Natural killer cell (primary cell): Measurements from ENCODE around the gene UNK. TPM values are rescaled to one million over a fixed set of nuclear protein-coding genes. Genes with fewer than 3 reads are reported as not detected.

Experiments used
- ATAC-seq, 3 donors: fragments of 150-1000 bp in 2 of 3; fragments of 200-7000 bp in 1 of 3; cut with Tn5 transposase; 1 replicate in 1 of 3; 2 replicates in 2 of 3; pipeline ENCODE4 v1.10.0; 2021; ENCODE audit warnings: mild to moderate bottlenecking in 2 of 3, moderate library complexity in 2 of 3
- DNase-seq, 2 donors: peaks; one replicate each; pipeline versions ENCODE4 v3.0.0 to v3.0.0-alpha.2; 2013 to 2021; ENCODE audit warnings: mixed read lengths in 1 of 2
- H3K27ac ChIP-seq: one replicate; pipeline ENCODE4 v1.5.1; 2013; ENCODE audit warnings: mild to moderate bottlenecking, low read length
- H3K27me3 ChIP-seq: one replicate; pipeline ENCODE4 v1.6.1; 2013; ENCODE audit warnings: low read length; ENCODE audit not compliant: control insufficient read depth, insufficient read depth
- H3K36me3 ChIP-seq: one replicate; pipeline ENCODE4 v1.6.1; 2013; ENCODE audit warnings: low read length; ENCODE audit not compliant: control insufficient read depth, insufficient read depth
- H3K4me1 ChIP-seq: one replicate; pipeline ENCODE4 v1.6.1; 2013; ENCODE audit warnings: low read length; ENCODE audit not compliant: control insufficient read depth, insufficient read depth
- H3K4me3 ChIP-seq: one replicate; pipeline ENCODE4 v1.5.1; 2013; ENCODE audit warnings: low read length
- H3K9me3 ChIP-seq: one replicate; pipeline ENCODE4 v1.6.1; 2013; ENCODE audit warnings: low read length; ENCODE audit not compliant: control insufficient read depth, insufficient read depth
- H3K27ac Mint-ChIP-seq, 2 donors: one replicate each; pipeline ENCODE4 v1.8.0; 2022; ENCODE audit warnings: mild to moderate bottlenecking in 2 of 2, mixed read lengths in 2 of 2, moderate library complexity in 1 of 2
- H3K27me3 Mint-ChIP-seq, 2 donors: one replicate each; pipeline ENCODE4 v1.8.0; 2022; ENCODE audit warnings: low read depth in 2 of 2, mixed read lengths in 2 of 2
- H3K36me3 Mint-ChIP-seq: one replicate; pipeline ENCODE4 v1.8.0; 2022; ENCODE audit warnings: mixed read lengths
- H3K4me1 Mint-ChIP-seq, 2 donors: one replicate each; pipeline ENCODE4 v1.8.0; 2022; ENCODE audit warnings: mixed read lengths in 2 of 2
- H3K4me3 Mint-ChIP-seq: one replicate; pipeline ENCODE4 v1.8.0; 2022; ENCODE audit warnings: mild to moderate bottlenecking, moderate library complexity, mixed read lengths
- H3K9me3 Mint-ChIP-seq, 2 donors: one replicate each; pipeline ENCODE4 v1.8.0; 2022; ENCODE audit warnings: mixed read lengths in 2 of 2
- WGBS: methylation state at CpG from one replicate; pipeline ENCODE4 v1.1.7; 2013; ENCODE audit warnings: missing lambda C conversion rate; ENCODE audit not compliant: insufficient coverage; 5-methylcytosine and 5-hydroxymethylcytosine counted together
- intact Hi-C: fragments of 100-400 bp; cut with micrococcal nuclease; formaldehyde crosslinking; loops from one replicate; pipeline ENCODE4 v1.14.2; 2022
- total RNA-seq, 4 donors: library from RNA; stranded (reverse); fragments of 120-200 nt in 1 of 4; gene quantifications; one replicate each; pipeline versions ENCODE4 v1.2.3 to v1.2.4, GENCODE V29; 2013 to 2022
- TF ChIP-seq, protein P1 (sequence below): fragments of 200-600 bp; IDR thresholded peaks from one replicate; pipeline ENCODE4 v1.8.0; 2022; ENCODE audit warnings: antibody characterized with exemption

The UNK gene
- total RNA-seq, 3 donors from 2014 or later (not counting 1 experiment from before 2014, with no cell fraction given), result 44.2 to 51.3 (median 44.5) TPM

- WGBS, result 100% methylated on average over 2 of the region's 2 CpGs
- H3K27ac Mint-ChIP-seq, result no peak overlapping the region
- peaks cover 5 to 8% of the 10 kb centered on the region in 2 donors for H3K4me1 Mint-ChIP-seq
- H3K36me3 Mint-ChIP-seq, result no peaks in the 10 kb centered on the region
- intact Hi-C loops, result no loop called here
- Histone ChIP-seq H3K27me3 (no peaks in the 10 kb centered on the region), H3K36me3 (peaks cover 4% of the 10 kb centered on the region), H3K4me1 (peaks cover 24% of the 10 kb centered on the region), H3K4me3 (no peak overlapping the region), H3K27ac (no peak overlapping the region), H3K9me3 (no peaks in the 10 kb centered on the region)
- TF ChIP-seq, protein P1, sequence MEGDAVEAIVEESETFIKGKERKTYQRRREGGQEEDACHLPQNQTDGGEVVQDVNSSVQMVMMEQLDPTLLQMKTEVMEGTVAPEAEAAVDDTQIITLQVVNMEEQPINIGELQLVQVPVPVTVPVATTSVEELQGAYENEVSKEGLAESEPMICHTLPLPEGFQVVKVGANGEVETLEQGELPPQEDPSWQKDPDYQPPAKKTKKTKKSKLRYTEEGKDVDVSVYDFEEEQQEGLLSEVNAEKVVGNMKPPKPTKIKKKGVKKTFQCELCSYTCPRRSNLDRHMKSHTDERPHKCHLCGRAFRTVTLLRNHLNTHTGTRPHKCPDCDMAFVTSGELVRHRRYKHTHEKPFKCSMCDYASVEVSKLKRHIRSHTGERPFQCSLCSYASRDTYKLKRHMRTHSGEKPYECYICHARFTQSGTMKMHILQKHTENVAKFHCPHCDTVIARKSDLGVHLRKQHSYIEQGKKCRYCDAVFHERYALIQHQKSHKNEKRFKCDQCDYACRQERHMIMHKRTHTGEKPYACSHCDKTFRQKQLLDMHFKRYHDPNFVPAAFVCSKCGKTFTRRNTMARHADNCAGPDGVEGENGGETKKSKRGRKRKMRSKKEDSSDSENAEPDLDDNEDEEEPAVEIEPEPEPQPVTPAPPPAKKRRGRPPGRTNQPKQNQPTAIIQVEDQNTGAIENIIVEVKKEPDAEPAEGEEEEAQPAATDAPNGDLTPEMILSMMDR, result no peak
- H3K4me3 Mint-ChIP-seq, result no peak overlapping the region
- no peaks in the 10 kb centered on the region for H3K9me3 Mint-ChIP-seq
- DNase-seq, result no peak
- no peak for ATAC-seq
- no peaks in the 10 kb centered on the region for H3K27me3 Mint-ChIP-seq
Measured at GRCh38 chr17:75755990-75756389, 28.6 kb upstream of the UNK start.

DNA sequence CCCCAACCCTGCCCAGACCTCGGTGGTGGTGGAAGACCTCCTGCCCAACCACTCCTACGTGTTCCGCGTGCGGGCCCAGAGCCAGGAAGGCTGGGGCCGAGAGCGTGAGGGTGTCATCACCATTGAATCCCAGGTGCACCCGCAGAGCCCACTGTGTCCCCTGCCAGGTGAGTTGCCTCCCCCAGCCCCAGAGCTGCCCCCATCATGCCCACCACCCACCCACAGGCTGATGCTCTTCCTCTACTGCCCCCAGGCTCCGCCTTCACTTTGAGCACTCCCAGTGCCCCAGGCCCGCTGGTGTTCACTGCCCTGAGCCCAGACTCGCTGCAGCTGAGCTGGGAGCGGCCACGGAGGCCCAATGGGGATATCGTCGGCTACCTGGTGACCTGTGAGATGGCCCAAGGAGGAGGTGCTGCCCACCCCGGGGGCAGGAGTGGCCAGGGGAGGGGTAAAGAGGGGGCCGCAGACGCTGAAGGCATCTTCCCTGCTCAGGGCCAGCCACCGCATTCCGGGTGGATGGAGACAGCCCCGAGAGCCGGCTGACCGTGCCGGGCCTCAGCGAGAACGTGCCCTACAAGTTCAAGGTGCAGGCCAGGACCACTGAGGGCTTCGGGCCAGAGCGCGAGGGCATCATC, 28.0 kb upstream of the UNK start:
- TF ChIP-seq, protein P1, result no peak
- Histone ChIP-seq H3K4me1 (peaks cover 24% of the 10 kb centered on the region), H3K36me3 (peaks cover 4% of the 10 kb centered on the region), H3K27ac (no peak overlapping the region), H3K9me3 (no peaks in the 10 kb centered on the region), H3K27me3 (no peaks in the 10 kb centered on the region), H3K4me3 (no peak overlapping the region)
- H3K4me3 Mint-ChIP-seq, result no peak overlapping the region
- H3K4me1 Mint-ChIP-seq, result peaks cover 5 to 8% of the 10 kb centered on the region in 2 donors
- H3K9me3 Mint-ChIP-seq, result no peaks in the 10 kb centered on the region
- intact Hi-C loops, result no loop called here
- no peak for ATAC-seq
- no peaks in the 10 kb centered on the region for H3K36me3 Mint-ChIP-seq
- H3K27ac Mint-ChIP-seq, result no peak overlapping the region
- 96% methylated on average over 29 of the region's 29 CpGs for WGBS
- no peak for DNase-seq
- no peaks in the 10 kb centered on the region for H3K27me3 Mint-ChIP-seq

DNA sequence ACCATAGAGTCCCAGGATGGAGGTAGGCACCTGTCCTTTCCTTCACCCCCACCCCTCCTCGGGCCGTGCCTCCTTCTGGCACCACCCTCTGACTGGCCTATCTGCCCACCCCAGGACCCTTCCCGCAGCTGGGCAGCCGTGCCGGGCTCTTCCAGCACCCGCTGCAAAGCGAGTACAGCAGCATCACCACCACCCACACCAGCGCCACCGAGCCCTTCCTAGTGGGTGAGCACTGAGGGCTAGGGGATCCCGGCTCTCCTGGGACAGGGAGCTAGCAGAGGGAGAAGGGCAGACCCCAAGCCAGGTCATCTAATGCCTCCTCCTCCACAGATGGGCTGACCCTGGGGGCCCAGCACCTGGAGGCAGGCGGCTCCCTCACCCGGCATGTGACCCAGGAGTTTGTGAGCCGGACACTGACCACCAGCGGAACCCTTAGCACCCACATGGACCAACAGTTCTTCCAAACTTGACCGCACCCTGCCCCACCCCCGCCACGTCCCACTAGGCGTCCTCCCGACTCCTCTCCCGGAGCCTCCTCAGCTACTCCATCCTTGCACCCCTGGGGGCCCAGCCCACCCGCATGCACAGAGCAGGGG, 27.4 kb upstream of the UNK start:
- H3K4me3 Mint-ChIP-seq, result no peak overlapping the region
- 92% methylated on average over 21 of the region's 21 CpGs for WGBS
- TF ChIP-seq, protein P1, result no peak

More for the DNA sequence above, 27.4 kb upstream of the UNK start:
- intact Hi-C loops, result no loop called here
- peaks cover 24% of the 10 kb centered on the region for H3K4me1 ChIP-seq
- no peaks in the 10 kb centered on the region for H3K27me3 Mint-ChIP-seq
- no peaks in the 10 kb centered on the region for H3K9me3 Mint-ChIP-seq
- H3K27me3 ChIP-seq, result no peaks in the 10 kb centered on the region
- ATAC-seq, result no peak
- H3K9me3 ChIP-seq, result no peaks in the 10 kb centered on the region
- H3K36me3 Mint-ChIP-seq, result no peaks in the 10 kb centered on the region
- H3K4me3 ChIP-seq, result no peak overlapping the region
- peaks cover 4% of the 10 kb centered on the region for H3K36me3 ChIP-seq
- no peak overlapping the region for H3K27ac ChIP-seq
- no peak for DNase-seq
- no peak overlapping the region for H3K27ac Mint-ChIP-seq
- H3K4me1 Mint-ChIP-seq, result peaks cover 6 to 9% of the 10 kb centered on the region in 2 donors
